GM10266 (cell line): Measurements from ENCODE around the gene ZBTB11.
"Not testable (repeated sequence)": the region's sequence is repeated elsewhere in the genome, so short reads cannot be mapped to it uniquely, and the experiment has no call there.

ENCODE experiments used
- DNase-seq: peaks from one replicate; pipeline ENCODE4 v3.0.0; 2012; ENCODE audit errors: extremely low spot score
- TF ChIP-seq, protein P1 (sequence below): IDR thresholded peaks from 2 replicates; pipeline ENCODE4 v1.5.1; 2012; ENCODE audit warnings: mild to moderate bottlenecking, low read depth; ENCODE audit not compliant: control insufficient read depth, insufficient read depth; ENCODE audit errors: missing control alignments

ZBTB11 gene

DNA sequence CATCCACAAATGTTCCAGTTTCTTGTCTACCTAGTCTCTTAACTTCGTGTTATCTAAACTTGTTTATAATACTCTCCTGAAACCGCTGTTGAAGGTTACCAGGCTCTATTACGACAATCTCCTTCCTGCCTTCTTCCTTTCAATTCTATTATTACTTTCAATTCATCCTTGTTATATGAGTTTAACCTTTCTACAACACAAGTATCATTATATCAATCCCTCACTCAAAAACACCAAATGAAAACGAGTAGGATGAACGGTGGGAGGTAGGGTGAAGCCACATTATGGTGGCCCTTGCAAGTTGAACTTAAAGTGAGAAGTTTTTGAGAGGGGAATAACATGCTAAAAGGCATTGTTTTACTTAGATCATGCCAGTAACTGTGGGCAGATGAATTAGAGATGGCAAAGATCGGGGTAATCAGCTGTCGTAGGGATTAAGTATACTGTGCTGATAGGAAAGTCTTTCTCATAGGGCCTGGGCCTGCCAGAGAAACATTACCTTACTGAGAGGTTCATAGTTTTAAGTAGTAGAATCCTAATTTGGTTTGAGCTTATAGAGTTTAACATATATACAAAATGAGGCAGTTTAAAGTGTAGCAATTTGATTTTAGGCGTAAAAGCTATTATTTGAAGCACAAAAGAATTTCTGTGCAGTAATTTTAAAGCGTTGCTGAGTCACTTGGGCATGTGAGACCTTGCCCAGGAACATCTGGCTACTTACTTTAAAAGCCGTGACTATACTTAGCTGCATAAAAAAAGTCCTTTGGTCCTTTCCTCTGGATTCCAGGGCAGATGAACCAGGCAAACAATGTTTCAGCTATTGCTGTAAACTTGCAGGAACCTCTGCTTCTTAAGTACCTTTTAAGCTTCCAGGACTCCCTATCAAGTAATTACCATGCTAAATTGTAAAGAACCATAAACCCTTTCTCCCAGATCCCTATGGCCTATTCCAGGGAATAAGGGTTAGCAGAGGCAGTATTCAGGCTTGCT lies 44.2 kb upstream of the ZBTB11 start:
- no peak for DNase-seq
- TF ChIP-seq, protein P1, sequence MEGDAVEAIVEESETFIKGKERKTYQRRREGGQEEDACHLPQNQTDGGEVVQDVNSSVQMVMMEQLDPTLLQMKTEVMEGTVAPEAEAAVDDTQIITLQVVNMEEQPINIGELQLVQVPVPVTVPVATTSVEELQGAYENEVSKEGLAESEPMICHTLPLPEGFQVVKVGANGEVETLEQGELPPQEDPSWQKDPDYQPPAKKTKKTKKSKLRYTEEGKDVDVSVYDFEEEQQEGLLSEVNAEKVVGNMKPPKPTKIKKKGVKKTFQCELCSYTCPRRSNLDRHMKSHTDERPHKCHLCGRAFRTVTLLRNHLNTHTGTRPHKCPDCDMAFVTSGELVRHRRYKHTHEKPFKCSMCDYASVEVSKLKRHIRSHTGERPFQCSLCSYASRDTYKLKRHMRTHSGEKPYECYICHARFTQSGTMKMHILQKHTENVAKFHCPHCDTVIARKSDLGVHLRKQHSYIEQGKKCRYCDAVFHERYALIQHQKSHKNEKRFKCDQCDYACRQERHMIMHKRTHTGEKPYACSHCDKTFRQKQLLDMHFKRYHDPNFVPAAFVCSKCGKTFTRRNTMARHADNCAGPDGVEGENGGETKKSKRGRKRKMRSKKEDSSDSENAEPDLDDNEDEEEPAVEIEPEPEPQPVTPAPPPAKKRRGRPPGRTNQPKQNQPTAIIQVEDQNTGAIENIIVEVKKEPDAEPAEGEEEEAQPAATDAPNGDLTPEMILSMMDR = no peak

DNA sequence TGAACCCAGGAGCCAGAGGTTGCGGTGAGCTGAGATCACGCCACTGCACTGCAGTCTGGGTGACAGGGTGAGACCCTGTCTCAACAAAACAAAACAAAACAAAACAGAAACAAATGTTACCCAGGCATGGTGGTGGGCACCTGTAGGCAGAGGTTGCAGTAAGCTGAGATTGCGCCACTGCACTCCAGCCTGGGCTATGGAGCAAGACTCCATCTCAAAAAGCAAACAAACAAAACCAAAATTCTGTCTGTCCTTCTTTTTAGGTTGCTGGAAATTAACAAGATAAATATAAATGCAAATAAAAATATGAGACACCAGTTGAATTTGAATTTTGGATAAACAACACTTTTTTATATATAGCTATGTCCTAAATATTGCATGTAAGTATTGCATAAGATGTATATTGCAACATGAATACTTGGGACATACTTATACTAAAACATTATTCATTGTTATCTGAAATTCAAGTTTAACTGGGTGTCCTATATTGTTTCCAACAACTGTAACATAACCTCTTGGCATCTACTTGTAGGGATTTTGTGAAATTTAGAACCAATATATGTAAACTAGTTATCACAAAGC lies 42.8 kb upstream of the ZBTB11 start:
- DNase-seq = no peak
- TF ChIP-seq, protein P1 = no peak

DNA sequence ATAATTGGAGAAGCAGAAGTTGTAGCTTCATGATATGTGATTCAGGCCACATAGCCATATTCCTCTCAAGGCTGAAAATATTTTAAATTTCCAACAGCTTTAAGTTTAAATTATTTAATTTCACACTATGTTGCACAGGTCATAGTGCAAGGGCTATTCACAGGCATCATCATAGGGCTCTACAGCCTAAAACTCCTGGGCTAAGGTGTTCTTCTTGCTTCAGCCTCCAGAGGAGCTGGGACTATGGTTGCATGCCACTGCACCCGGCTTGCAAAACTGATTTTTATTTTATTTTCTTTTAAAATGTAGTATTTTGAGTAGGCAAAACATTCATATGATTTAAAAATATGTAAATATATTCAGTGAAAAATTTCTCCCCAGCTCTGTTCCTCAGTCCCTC lies 41.5 kb upstream of the ZBTB11 start:
- TF ChIP-seq, protein P1 = no peak
- no peak for DNase-seq

DNA sequence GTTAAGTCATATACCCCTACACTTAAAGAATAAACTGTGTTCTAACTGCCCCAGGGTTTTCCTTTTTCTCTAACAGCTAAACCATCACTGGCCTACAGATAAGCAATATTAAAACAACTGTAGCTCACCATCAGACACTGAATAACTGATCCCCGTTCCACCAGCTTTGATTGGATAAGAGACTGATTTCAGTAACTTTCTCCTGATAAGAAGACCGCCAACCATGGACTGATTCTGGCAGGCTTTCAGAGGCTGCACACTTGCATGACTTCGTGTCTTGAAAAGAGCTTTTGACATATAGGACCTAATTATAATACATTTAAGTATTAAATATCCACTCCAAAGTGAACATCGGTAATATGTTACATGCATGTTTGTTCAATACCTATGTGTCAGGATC lies 32.2 kb upstream of the ZBTB11 start:
- TF ChIP-seq, protein P1 = no peak
- DNase-seq = no peak

DNA sequence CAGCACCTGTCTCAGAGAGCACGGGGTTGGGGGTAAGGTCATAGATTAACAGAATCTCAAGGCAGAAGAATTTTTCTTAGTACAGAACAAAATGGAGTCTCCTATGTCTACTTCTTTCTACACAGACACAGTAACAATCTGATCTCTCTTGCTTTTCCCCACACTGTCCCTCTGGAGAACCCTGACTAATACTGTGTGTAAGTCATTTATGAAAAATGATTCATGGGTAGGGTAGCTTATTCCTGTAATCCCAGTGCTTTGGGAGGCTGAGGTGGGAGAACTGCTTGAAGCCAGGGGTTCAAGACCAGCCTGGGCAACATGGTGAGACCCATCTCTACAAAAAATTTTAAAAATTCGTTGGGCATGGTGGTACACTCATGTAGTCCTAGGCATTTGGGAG lies 27.7 kb upstream of the ZBTB11 start:
- DNase-seq = not testable (repeated sequence)

DNA sequence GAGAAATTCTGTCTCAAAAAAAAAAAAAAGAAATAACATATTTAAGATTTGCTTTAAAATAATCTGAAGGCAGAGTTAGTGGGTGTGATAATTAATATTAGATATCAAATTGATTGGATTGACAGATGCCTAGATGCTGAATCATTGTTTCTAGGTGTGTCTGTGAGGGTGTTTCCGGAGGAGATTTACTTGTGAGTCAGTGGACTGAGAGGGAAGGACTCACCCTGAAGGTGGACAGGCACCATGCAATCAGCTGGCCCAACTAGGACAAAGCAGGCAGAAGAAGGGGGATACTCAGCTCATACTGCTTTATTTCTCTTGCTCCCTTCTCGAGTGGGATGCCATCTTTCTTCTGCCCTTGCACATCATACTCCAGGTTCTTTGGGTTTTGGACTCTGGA lies 26.2 kb upstream of the ZBTB11 start:
- TF ChIP-seq, protein P1 = no peak
- DNase-seq = no peak

DNA sequence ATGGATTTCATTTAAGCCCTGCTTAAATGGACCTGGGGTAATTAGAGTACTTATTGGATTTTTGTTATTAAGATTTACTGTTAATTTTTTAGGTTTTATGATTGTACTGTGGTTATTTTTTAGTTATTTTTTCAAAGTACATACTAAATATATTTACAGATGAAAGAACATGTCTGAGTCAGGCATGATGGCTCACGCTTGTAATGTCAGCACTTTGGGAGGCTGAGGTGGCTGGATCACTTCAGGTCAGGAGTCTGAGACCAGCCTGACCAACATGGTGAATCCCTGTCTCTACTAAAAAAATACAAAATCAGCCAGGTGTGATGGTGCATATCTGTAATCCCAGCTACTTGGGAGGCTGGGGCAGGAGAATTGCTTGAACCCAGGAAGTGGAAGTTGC lies 25.8 kb upstream of the ZBTB11 start:
- TF ChIP-seq, protein P1 = no peak
- no peak for DNase-seq
